Liver (tissue), 9 donors: ENCODE data around the gene CLPX. TPM values are rescaled to one million over a fixed set of nuclear protein-coding genes. Genes with fewer than 3 reads are reported as not detected.

Experiments
- DNase-seq: peaks from one replicate; pipeline ENCODE4 v3.0.0-alpha.2; 2017; ENCODE audit warnings: low spot score
- H3K27ac ChIP-seq, 2 donors: one replicate each; pipeline ENCODE4 v1.7.0; 2013; ENCODE audit warnings: inconsistent platforms in 2 of 2, low read length in 2 of 2, control low read depth in 1 of 2, low read depth in 1 of 2, mild to moderate bottlenecking in 1 of 2
- H3K27me3 ChIP-seq, 4 donors: one replicate each; pipeline versions ENCODE4 v1.6.1 to v1.7.0; 2013; ENCODE audit warnings: low read length in 3 of 4, inconsistent platforms in 1 of 4, mild to moderate bottlenecking in 1 of 4, moderate library complexity in 1 of 4; ENCODE audit not compliant: control insufficient read depth in 4 of 4, insufficient read depth in 4 of 4
- H3K36me3 ChIP-seq, 4 donors: one replicate each; pipeline versions ENCODE4 v1.6.1 to v1.7.0; 2013; ENCODE audit warnings: low read length in 3 of 4, mild to moderate bottlenecking in 3 of 4, low read depth in 1 of 4, moderate library complexity in 1 of 4; ENCODE audit not compliant: control insufficient read depth in 4 of 4, insufficient read depth in 3 of 4
- H3K4me1 ChIP-seq, 4 donors: one replicate each; pipeline versions ENCODE4 v1.6.1 to v1.7.0; 2013; ENCODE audit warnings: low read length in 3 of 4, mild to moderate bottlenecking in 3 of 4, moderate library complexity in 1 of 4; ENCODE audit not compliant: control insufficient read depth in 4 of 4, insufficient read depth in 4 of 4
- H3K4me3 ChIP-seq, 3 donors: one replicate each; pipeline versions ENCODE4 v1.6.1 to v1.7.0; 2013; ENCODE audit warnings: low read length in 3 of 3, control low read depth in 1 of 3, low read depth in 1 of 3, mild to moderate bottlenecking in 1 of 3
- H3K9ac ChIP-seq, 2 donors: one replicate each; pipeline ENCODE4 v1.7.0; 2013; ENCODE audit warnings: low read length in 2 of 2, mild to moderate bottlenecking in 2 of 2, moderate library complexity in 2 of 2, control low read depth in 1 of 2, low read depth in 1 of 2
- H3K9me3 ChIP-seq, 4 donors: one replicate each; pipeline versions ENCODE4 v1.6.1 to v1.7.0; 2013; ENCODE audit warnings: low read length in 3 of 4; ENCODE audit not compliant: control insufficient read depth in 4 of 4
- ATF3 ChIP-seq: IDR thresholded peaks from 2 replicates; pipeline ENCODE4 v1.6.1; 2016; ENCODE audit warnings: antibody characterized with exemption
- CTCF ChIP-seq: fragments of 150-350 bp; IDR thresholded peaks from 2 replicates; pipeline ENCODE4 v1.5.1; 2017; ENCODE audit warnings: improper control_type of control experiment, low read depth, low read length; ENCODE audit not compliant: missing input control
- EGR1 ChIP-seq, 2 donors: IDR thresholded peaks; 2 replicates each; pipeline ENCODE4 v1.6.1; 2016 to 2018; ENCODE audit warnings: antibody characterized with exemption in 2 of 2, low read depth in 2 of 2
- FOXA1 ChIP-seq: IDR thresholded peaks from 2 replicates; pipeline ENCODE4 v1.6.1; 2016; ENCODE audit warnings: antibody characterized with exemption
- FOXA2 ChIP-seq: IDR thresholded peaks from 2 replicates; pipeline ENCODE4 v1.6.1; 2016; ENCODE audit warnings: antibody characterized with exemption
- GABPA ChIP-seq, 2 donors: IDR thresholded peaks in 1 of 2; conservative IDR thresholded peaks in 1 of 2; 2 replicates each; pipeline ENCODE4 v1.6.1; 2016; ENCODE audit warnings: antibody characterized with exemption in 2 of 2, mild to moderate bottlenecking in 1 of 2, moderate library complexity in 1 of 2
- HNF4A ChIP-seq, 2 donors: conservative IDR thresholded peaks; 2 replicates each; pipeline ENCODE4 v1.6.1; 2016; ENCODE audit warnings: antibody characterized with exemption in 2 of 2, mild to moderate bottlenecking in 2 of 2
- HNF4G ChIP-seq: IDR thresholded peaks from 2 replicates; pipeline ENCODE4 v1.6.1; 2016; ENCODE audit warnings: antibody characterized with exemption
- JUND ChIP-seq, 2 donors: IDR thresholded peaks; 2 replicates each; pipeline ENCODE4 v1.6.1; 2016; ENCODE audit warnings: antibody characterized with exemption in 2 of 2
- MAX ChIP-seq: IDR thresholded peaks from 2 replicates; pipeline ENCODE4 v1.6.1; 2016; ENCODE audit warnings: antibody characterized with exemption
- NR2F2 ChIP-seq: IDR thresholded peaks from 2 replicates; pipeline ENCODE4 v1.6.1; 2016; ENCODE audit warnings: antibody characterized with exemption
- RAD21 ChIP-seq, 2 donors: IDR thresholded peaks; 2 replicates each; pipeline ENCODE4 v1.6.1; 2016; ENCODE audit warnings: antibody characterized with exemption in 2 of 2, mild to moderate bottlenecking in 2 of 2
- REST ChIP-seq: IDR thresholded peaks from 2 replicates; pipeline ENCODE4 v1.6.1; 2016; ENCODE audit warnings: antibody characterized with exemption, mild to moderate bottlenecking
- RXRA ChIP-seq, 2 donors: IDR thresholded peaks; 2 replicates each; pipeline ENCODE4 v1.6.1; 2017 to 2018; ENCODE audit warnings: antibody characterized with exemption in 2 of 2, mild to moderate bottlenecking in 1 of 2
- SP1 ChIP-seq: IDR thresholded peaks from 2 replicates; pipeline ENCODE4 v1.6.1; 2018; ENCODE audit warnings: antibody characterized with exemption, mild to moderate bottlenecking
- TAF1 ChIP-seq: conservative IDR thresholded peaks from 2 replicates; pipeline ENCODE4 v1.6.1; 2016; ENCODE audit warnings: antibody characterized with exemption, mild to moderate bottlenecking
- YY1 ChIP-seq: IDR thresholded peaks from 2 replicates; pipeline ENCODE4 v1.6.1; 2016; ENCODE audit warnings: antibody characterized with exemption, mild to moderate bottlenecking
- ZBTB33 ChIP-seq: IDR thresholded peaks from 2 replicates; pipeline ENCODE4 v1.6.1; 2016; ENCODE audit warnings: antibody characterized with exemption
- WGBS: extraction: QIAGEN DNeasy Blood & Tissue Kit; methylation state at CpG from one replicate; pipeline ENCODE4 v1.1.7; 2013; 5-methylcytosine and 5-hydroxymethylcytosine counted together
- polyA plus RNA-seq, 2 donors: library from polyadenylated mRNA; stranded (reverse) in 1 of 2; unstranded in 1 of 2; fragments of 200-250 nt in 1 of 2; fragments of >200 nt in 1 of 2; fragmentation: Nextera tagmentation in 1 of 2; extraction: Ambion mirVana in 1 of 2; gene quantifications; one replicate each; pipeline versions ENCODE4 v1.2.1 to v1.2.3, GENCODE V29; 2013 to 2015
- total RNA-seq, 2 donors: library from RNA; depleted of rRNA; stranded (reverse); fragments of >200 nt; gene quantifications; one replicate each; pipeline ENCODE4 v1.2.3, GENCODE V29; 2014
- donor health status: healthy.
- donor health status: healthy.
- donor health status: healthy.
- donor health status: healthy.
- donor health status: healthy.

Gene CLPX
- total and polyA plus RNA-seq, 4 donors: 24.8 to 79.4 (median 41.0) TPM

- Histone ChIP-seq H3K4me3 (no peak overlapping the region), H3K27me3 (no peaks in the 10 kb centered on the region), H3K27ac (no peak overlapping the region), H3K9me3 (no peaks in the 10 kb centered on the region), H3K4me1 (no peaks in the 10 kb centered on the region), H3K9ac (no peak overlapping the region), H3K36me3 (no peaks in the 10 kb centered on the region)
- DNase-seq: no peak
- TF ChIP-seq YY1 (no peak), FOXA2 (no peak), RXRA (IDR thresholded peaks at IDR 0.05) (no peak), HNF4A (conservative IDR thresholded peaks at IDR 0.05) (no peak), RAD21 (IDR thresholded peaks at IDR 0.05) (no peak), FOXA1 (no peak), EGR1 (IDR thresholded peaks at IDR 0.05; ENCODE audit: low read depth in 2 of 2) (no peak)
- WGBS: 98% methylated on average over 3 of the region's 3 CpGs
Measured at GRCh38 chr15:65226221-65226620, 41.1 kb upstream of the CLPX start.

- Histone ChIP-seq H3K4me3 (no peak overlapping the region), H3K27ac (no peak overlapping the region), H3K9ac (no peak overlapping the region), H3K36me3 (no peaks in the 10 kb centered on the region), H3K27me3 (no peaks in the 10 kb centered on the region), H3K4me1 (no peaks in the 10 kb centered on the region), H3K9me3 (no peaks in the 10 kb centered on the region)
- no peak for DNase-seq
- TF ChIP-seq SP1 (no peak), HNF4A (conservative IDR thresholded peaks at IDR 0.05) (no peak), JUND (IDR thresholded peaks at IDR 0.05) (no peak), ATF3 (no peak), EGR1 (IDR thresholded peaks at IDR 0.05; ENCODE audit: low read depth in 2 of 2) (no peak), FOXA1 (no peak), CTCF (no peak), YY1 (no peak), FOXA2 (no peak), RXRA (IDR thresholded peaks at IDR 0.05) (no peak), REST (no peak), TAF1 (no peak), ZBTB33 (no peak), NR2F2 (no peak), RAD21 (IDR thresholded peaks at IDR 0.05) (no peak), HNF4G (no peak), MAX (no peak), GABPA (IDR thresholded peaks at IDR 0.05 in 1 of 2, conservative IDR thresholded peaks at IDR 0.05 in 1 of 2) (no peak)
- 86% methylated on average over 6 of the region's 6 CpGs for WGBS
Measured at GRCh38 chr15:65223996-65224395, 38.9 kb upstream of the CLPX start.
